NCI-H345 treated with DMSO at 0.1 percent for 48 hours (cell line): ENCODE data around the gene ACP6.
"Not testable (repeated sequence)": the region's sequence is repeated elsewhere in the genome, so short reads cannot be mapped to it uniquely, and the experiment has no call there.

Experiments used
- DNase-seq: peaks from one replicate; lab custom pipeline; 2025; ENCODE audit not compliant: unreplicated experiment; lab: John Stamatoyannopoulos, UW

Gene ACP6

GRCh38 chr1:147622731-147623130, 47.6 kb downstream of the ACP6 start:
- DNase-seq: no peak

GRCh38 chr1:147620543-147620942, 49.8 kb downstream of the ACP6 start:
- DNase-seq: no peak

GRCh38 chr1:147619741-147620140, 50.6 kb downstream of the ACP6 start:
- no peak for DNase-seq

- DNase-seq: no peak
Observed at GRCh38 chr1:147618771-147619170, 51.6 kb downstream of the ACP6 start.

GRCh38 chr1:147618077-147618569, 52.2 kb downstream of the ACP6 start:
- DNase-seq: no peak

GRCh38 chr1:147614966-147615365, 55.4 kb downstream of the ACP6 start:
- DNase-seq: not testable (repeated sequence)

- peak; percentile 61 for DNase-seq
Observed at GRCh38 chr1:147613506-147613905, 56.8 kb downstream of the ACP6 start.

- DNase-seq: peak; percentile 100
Observed at GRCh38 chr1:147612366-147612765, 58.0 kb downstream of the ACP6 start.

GRCh38 chr1:147611586-147611985, 58.7 kb downstream of the ACP6 start:
- DNase-seq: no peak

GRCh38 chr1:147611021-147611426, 59.3 kb downstream of the ACP6 start:
- no peak for DNase-seq

GRCh38 chr1:147609358-147609757, 61.0 kb downstream of the ACP6 start:
- DNase-seq: no peak

GRCh38 chr1:147608596-147608995, 61.7 kb downstream of the ACP6 start:
- no peak for DNase-seq

- no peak for DNase-seq
Observed at GRCh38 chr1:147605591-147605990, 64.7 kb downstream of the ACP6 start.

GRCh38 chr1:147603986-147604385, 66.3 kb downstream of the ACP6 start:
- DNase-seq: no peak

GRCh38 chr1:147600119-147601111, 69.9 kb downstream of the ACP6 start:
- DNase-seq: peak; percentile 60

GRCh38 chr1:147599362-147600118, 70.8 kb downstream of the ACP6 start:
- peak; percentile 100 for DNase-seq

- no peak for DNase-seq
Observed at GRCh38 chr1:147598621-147599361, 71.5 kb downstream of the ACP6 start.

GRCh38 chr1:147597010-147597409, 73.3 kb downstream of the ACP6 start:
- DNase-seq: no peak
